HepG2 (cell line): ENCODE results near the gene VGF. TPM values are rescaled to one million over a fixed set of nuclear protein-coding genes. Genes with fewer than 3 reads are reported as not detected.

Source experiments
- ARID2 ChIP-seq: sonication (generic); formaldehyde crosslinking; IDR thresholded peaks from 2 replicates; pipeline ENCODE4 v1.8.1; 2022; ENCODE audit warnings: mild to moderate bottlenecking, missing genetic modification reagents, borderline replicate concordance
- CEBPG ChIP-seq: IDR thresholded peaks from 2 replicates; pipeline ENCODE4 v1.6.1; 2016
- FOXA3 ChIP-seq: IDR thresholded peaks from 2 replicates; pipeline ENCODE4 v1.6.1; 2016; ENCODE audit warnings: missing genetic modification reagents, missing compliant biosample characterization
- KAT8 ChIP-seq: IDR thresholded peaks from 2 replicates; pipeline ENCODE4 v1.6.1; 2016; ENCODE audit warnings: missing genetic modification reagents, missing compliant biosample characterization
- MBNL3 ChIP-seq: fragments of 250-450 bp; sonication (Bioruptor Pico); conservative IDR thresholded peaks from 2 replicates; pipeline ENCODE4 v1.8.0; 2022; ENCODE audit warnings: mild to moderate bottlenecking, inconsistent platforms
- MED13 ChIP-seq: sonication (generic); formaldehyde crosslinking; IDR thresholded peaks from 2 replicates; pipeline ENCODE4 v1.5.0; 2020; ENCODE audit warnings: missing genetic modification reagents
- MTF1 ChIP-seq: sonication (generic); formaldehyde crosslinking; IDR thresholded peaks from 2 replicates; pipeline ENCODE4 v1.5.0; 2020; ENCODE audit warnings: missing genetic modification reagents
- MTF2 ChIP-seq: sonication (generic); formaldehyde crosslinking; IDR thresholded peaks from 2 replicates; pipeline ENCODE4 v1.5.0; 2020; ENCODE audit warnings: missing genetic modification reagents, borderline replicate concordance
- PHF21A ChIP-seq: sonication (generic); formaldehyde crosslinking; IDR thresholded peaks from 2 replicates; pipeline ENCODE4 v1.5.0; 2020; ENCODE audit warnings: mild to moderate bottlenecking, missing genetic modification reagents
- SOX13 ChIP-seq, 3 experiments: fragments of 450-650 bp in 1 of 3; sonication (generic) in 1 of 3; formaldehyde crosslinking in 1 of 3; IDR thresholded peaks in 2 of 3; conservative IDR thresholded peaks in 1 of 3; 2 replicates each; pipeline versions ENCODE4 v1.5.0 to v1.6.1; 2016 to 2020; ENCODE audit warnings: antibody characterized with exemption in 1 of 3, mild to moderate bottlenecking in 1 of 3, missing compliant biosample characterization in 1 of 3, missing genetic modification reagents in 1 of 3, moderate library complexity in 1 of 3
- ZC3H13 ChIP-seq: sonication (generic); formaldehyde crosslinking; IDR thresholded peaks from 2 replicates; pipeline ENCODE4 v1.8.1; 2023; ENCODE audit warnings: mild to moderate bottlenecking, missing genetic modification reagents, moderate library complexity
- ZFP36L1 ChIP-seq: sonication (generic); formaldehyde crosslinking; IDR thresholded peaks from 2 replicates; pipeline ENCODE4 v1.8.0; 2022; ENCODE audit warnings: mild to moderate bottlenecking, missing genetic modification reagents, moderate library complexity
- ZNF432 ChIP-seq: sonication (generic); formaldehyde crosslinking; IDR thresholded peaks from 2 replicates; pipeline ENCODE4 v1.5.0; 2020; ENCODE audit warnings: missing genetic modification reagents, mild to moderate bottlenecking, borderline replicate concordance
- ZNF558 ChIP-seq: sonication (generic); formaldehyde crosslinking; IDR thresholded peaks from 2 replicates; pipeline ENCODE4 v1.9.0; 2022; ENCODE audit warnings: mild to moderate bottlenecking, missing genetic modification reagents, borderline replicate concordance
- ZNF614 ChIP-seq: IDR thresholded peaks from 2 replicates; pipeline ENCODE4 v1.6.1; 2018; ENCODE audit warnings: missing biosample characterization, missing genetic modification reagents, inconsistent platforms, borderline replicate concordance
- ZNF737 ChIP-seq: sonication (generic); formaldehyde crosslinking; IDR thresholded peaks from 2 replicates; pipeline ENCODE4 v1.5.0; 2020; ENCODE audit warnings: missing genetic modification reagents, mild to moderate bottlenecking, borderline replicate concordance
- polyA plus RNA-seq, 8 experiments: library from polyadenylated mRNA; depleted of rRNA in 3 of 8; stranded (reverse) in 7 of 8; unstranded in 1 of 8; fragments of >200 nt; fragmentation: Illumina TruSeq in 4 of 8; extraction: Trizol in 4 of 8; gene quantifications; 2 replicates each; pipeline versions ENCODE4 v1.2.1 to v1.2.3, GENCODE V29; 2011 to 2016; ENCODE audit warnings: low read depth in 4 of 8, missing spikeins in 1 of 8, mixed read lengths in 1 of 8; ENCODE audit not compliant: insufficient read depth in 1 of 8
- total RNA-seq, 5 experiments: library from RNA; depleted of rRNA; stranded (reverse); fragments of >200 nt; fragmentation: Illumina TruSeq; extraction: Trizol; gene quantifications; 2 replicates each; pipeline ENCODE4 v1.2.3, GENCODE V29; 2016; ENCODE audit warnings: low read depth in 1 of 5
- TF ChIP-seq, protein P1 (sequence below): IDR thresholded peaks from 2 replicates; pipeline ENCODE4 v1.6.1; 2018; ENCODE audit warnings: missing genetic modification reagents, mild to moderate bottlenecking, missing compliant biosample characterization
- TF ChIP-seq, protein P2 (sequence below): sonication (generic); formaldehyde crosslinking; IDR thresholded peaks from 2 replicates; pipeline ENCODE4 v1.5.0; 2020; ENCODE audit warnings: missing genetic modification reagents
- TF ChIP-seq, protein P3 (sequence below): sonication (generic); formaldehyde crosslinking; IDR thresholded peaks from 2 replicates; pipeline ENCODE4 v1.4.0; 2020; ENCODE audit warnings: missing genetic modification reagents, borderline replicate concordance
- TF ChIP-seq, protein P4 (sequence below): sonication (generic); formaldehyde crosslinking; IDR thresholded peaks from 2 replicates; pipeline ENCODE4 v1.8.1; 2023; ENCODE audit warnings: mild to moderate bottlenecking, missing genetic modification reagents
- TF ChIP-seq, protein P5 (sequence below): sonication (generic); formaldehyde crosslinking; IDR thresholded peaks from 2 replicates; pipeline ENCODE4 v1.5.0; 2020; ENCODE audit warnings: mild to moderate bottlenecking, missing genetic modification reagents

The VGF gene
- total and polyA plus RNA-seq, 2 of the 13 experiments (the other 11 are each of a cell fraction or from before 2014, with no cell fraction given), result 0.12 to 0.46 TPM

DNA sequence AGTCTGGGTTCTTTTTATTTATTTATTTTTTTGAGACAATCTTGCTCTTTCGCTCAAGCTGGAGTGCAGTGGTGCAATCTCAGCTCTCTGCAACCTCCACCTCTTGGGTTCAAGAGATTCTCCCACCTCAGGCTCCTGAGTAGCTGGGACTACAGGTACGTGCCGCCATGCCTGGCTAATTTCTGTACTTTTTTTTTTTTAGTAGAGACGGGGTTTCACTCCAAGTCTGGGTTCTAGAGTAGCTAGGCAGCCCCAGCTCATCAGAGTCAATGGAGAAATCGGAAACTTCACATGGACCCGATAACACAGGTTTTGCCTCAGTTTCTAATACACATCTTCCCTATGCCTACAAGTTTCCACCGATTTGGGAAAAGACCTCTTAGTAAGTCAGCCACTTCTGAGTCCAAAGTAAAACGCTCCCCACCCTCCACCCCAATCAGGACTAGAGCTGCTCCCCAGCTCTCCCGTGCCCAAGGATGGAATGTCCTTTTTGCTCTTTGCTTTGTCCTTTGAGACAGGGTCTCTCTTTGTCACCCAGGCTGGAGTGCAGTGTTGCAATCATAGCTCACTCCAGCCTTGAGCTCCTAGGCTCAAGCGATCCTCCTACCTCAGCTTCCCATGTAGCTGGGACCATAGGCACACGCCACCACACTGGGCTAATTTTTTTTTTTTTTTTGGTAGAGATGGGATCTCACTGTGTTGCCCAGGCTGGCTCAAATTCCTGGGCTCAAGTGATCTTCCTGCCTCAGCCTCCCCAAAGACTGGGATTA lies 42.3 kb downstream of the VGF start (continued):
- TF ChIP-seq ZFP36L1 (CRISPR knock-in tag), result no peak
- no peak for TF ChIP-seq ZNF614
- TF ChIP-seq PHF21A (CRISPR knock-in tag), result 0 out of 2 replicates have a peak, but pooled peaks have one; percentile 26
- TF ChIP-seq ZNF737 (CRISPR knock-in tag), result no peak
- TF ChIP-seq, protein P1, sequence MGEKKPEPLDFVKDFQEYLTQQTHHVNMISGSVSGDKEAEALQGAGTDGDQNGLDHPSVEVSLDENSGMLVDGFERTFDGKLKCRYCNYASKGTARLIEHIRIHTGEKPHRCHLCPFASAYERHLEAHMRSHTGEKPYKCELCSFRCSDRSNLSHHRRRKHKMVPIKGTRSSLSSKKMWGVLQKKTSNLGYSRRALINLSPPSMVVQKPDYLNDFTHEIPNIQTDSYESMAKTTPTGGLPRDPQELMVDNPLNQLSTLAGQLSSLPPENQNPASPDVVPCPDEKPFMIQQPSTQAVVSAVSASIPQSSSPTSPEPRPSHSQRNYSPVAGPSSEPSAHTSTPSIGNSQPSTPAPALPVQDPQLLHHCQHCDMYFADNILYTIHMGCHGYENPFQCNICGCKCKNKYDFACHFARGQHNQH, result peak; percentile 66
- TF ChIP-seq, protein P2, sequence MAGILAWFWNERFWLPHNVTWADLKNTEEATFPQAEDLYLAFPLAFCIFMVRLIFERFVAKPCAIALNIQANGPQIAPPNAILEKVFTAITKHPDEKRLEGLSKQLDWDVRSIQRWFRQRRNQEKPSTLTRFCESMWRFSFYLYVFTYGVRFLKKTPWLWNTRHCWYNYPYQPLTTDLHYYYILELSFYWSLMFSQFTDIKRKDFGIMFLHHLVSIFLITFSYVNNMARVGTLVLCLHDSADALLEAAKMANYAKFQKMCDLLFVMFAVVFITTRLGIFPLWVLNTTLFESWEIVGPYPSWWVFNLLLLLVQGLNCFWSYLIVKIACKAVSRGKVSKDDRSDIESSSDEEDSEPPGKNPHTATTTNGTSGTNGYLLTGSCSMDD (CRISPR knock-in tag), result no peak
- peak; percentile 44; the same call in 1 of the 2 replicates for TF ChIP-seq FOXA3
- TF ChIP-seq MED13 (CRISPR knock-in tag), result no peak
- TF ChIP-seq KAT8 (CRISPR knock-in tag), result 0 out of 2 replicates have a peak, but pooled peaks have one; percentile 20
- no peak for TF ChIP-seq SOX13 (IDR thresholded peaks at IDR 0.05)
- TF ChIP-seq SOX13 (CRISPR knock-in tag; conservative IDR thresholded peaks at IDR 0.05 in 1 of 2, IDR thresholded peaks at IDR 0.05 in 1 of 2), result peak in 1 of 2 experiments; percentile 92; a peak in 2 of 4 replicates
- no peak for TF ChIP-seq ARID2 (CRISPR knock-in tag)
- TF ChIP-seq ZC3H13, result peak; percentile 43; the same call in 1 of the 2 replicates
- TF ChIP-seq, protein P3, sequence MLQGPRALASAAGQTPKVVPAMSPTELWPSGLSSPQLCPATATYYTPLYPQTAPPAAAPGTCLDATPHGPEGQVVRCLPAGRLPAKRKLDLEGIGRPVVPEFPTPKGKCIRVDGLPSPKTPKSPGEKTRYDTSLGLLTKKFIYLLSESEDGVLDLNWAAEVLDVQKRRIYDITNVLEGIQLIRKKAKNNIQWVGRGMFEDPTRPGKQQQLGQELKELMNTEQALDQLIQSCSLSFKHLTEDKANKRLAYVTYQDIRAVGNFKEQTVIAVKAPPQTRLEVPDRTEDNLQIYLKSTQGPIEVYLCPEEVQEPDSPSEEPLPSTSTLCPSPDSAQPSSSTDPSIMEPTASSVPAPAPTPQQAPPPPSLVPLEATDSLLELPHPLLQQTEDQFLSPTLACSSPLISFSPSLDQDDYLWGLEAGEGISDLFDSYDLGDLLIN (CRISPR knock-in tag), result no peak
- TF ChIP-seq, protein P4, sequence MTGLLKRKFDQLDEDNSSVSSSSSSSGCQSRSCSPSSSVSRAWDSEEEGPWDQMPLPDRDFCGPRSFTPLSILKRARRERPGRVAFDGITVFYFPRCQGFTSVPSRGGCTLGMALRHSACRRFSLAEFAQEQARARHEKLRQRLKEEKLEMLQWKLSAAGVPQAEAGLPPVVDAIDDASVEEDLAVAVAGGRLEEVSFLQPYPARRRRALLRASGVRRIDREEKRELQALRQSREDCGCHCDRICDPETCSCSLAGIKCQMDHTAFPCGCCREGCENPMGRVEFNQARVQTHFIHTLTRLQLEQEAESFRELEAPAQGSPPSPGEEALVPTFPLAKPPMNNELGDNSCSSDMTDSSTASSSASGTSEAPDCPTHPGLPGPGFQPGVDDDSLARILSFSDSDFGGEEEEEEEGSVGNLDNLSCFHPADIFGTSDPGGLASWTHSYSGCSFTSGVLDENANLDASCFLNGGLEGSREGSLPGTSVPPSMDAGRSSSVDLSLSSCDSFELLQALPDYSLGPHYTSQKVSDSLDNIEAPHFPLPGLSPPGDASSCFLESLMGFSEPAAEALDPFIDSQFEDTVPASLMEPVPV, result no peak
- no peak for TF ChIP-seq MTF1
- peak; percentile 97 for TF ChIP-seq CEBPG (CRISPR knock-in tag)
- TF ChIP-seq MBNL3, result no peak
- no peak for TF ChIP-seq ZNF432 (CRISPR knock-in tag)
- no peak for TF ChIP-seq MTF2 (CRISPR knock-in tag)
- TF ChIP-seq, protein P5, sequence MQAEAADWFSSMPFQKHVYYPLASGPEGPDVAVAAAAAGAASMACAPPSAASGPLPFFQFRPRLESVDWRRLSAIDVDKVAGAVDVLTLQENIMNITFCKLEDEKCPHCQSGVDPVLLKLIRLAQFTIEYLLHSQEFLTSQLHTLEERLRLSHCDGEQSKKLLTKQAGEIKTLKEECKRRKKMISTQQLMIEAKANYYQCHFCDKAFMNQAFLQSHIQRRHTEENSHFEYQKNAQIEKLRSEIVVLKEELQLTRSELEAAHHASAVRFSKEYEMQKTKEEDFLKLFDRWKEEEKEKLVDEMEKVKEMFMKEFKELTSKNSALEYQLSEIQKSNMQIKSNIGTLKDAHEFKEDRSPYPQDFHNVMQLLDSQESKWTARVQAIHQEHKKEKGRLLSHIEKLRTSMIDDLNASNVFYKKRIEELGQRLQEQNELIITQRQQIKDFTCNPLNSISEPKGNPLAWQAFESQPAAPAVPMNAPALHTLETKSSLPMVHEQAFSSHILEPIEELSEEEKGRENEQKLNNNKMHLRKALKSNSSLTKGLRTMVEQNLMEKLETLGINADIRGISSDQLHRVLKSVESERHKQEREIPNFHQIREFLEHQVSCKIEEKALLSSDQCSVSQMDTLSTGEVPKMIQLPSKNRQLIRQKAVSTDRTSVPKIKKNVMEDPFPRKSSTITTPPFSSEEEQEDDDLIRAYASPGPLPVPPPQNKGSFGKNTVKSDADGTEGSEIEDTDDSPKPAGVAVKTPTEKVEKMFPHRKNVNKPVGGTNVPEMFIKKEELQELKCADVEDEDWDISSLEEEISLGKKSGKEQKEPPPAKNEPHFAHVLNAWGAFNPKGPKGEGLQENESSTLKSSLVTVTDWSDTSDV (CRISPR knock-in tag), result no peak
- TF ChIP-seq ZNF558 (CRISPR knock-in tag), result no peak
